Progenitor cell of endocrine pancreas (in vitro differentiated cells): ENCODE results near the gene SH3GL2. TPM values are rescaled to one million over a fixed set of nuclear protein-coding genes. Genes with fewer than 3 reads are reported as not detected.

ENCODE experiments used
- DNase-seq: peaks from one replicate; pipeline ENCODE4 v3.0.0; 2021; ENCODE audit warnings: low spot score; ENCODE audit not compliant: unreplicated experiment
- H3K27ac Mint-ChIP-seq: 2 replicates; pipeline ENCODE4 v1.8.0; 2021; ENCODE audit warnings: mild to moderate bottlenecking, moderate library complexity, mixed read lengths
- H3K27me3 Mint-ChIP-seq: 2 replicates; pipeline ENCODE4 v1.8.0; 2021; ENCODE audit warnings: mixed read lengths
- H3K36me3 Mint-ChIP-seq: 2 replicates; pipeline ENCODE4 v1.8.0; 2022; ENCODE audit warnings: mixed read lengths; ENCODE audit not compliant: insufficient read depth
- H3K4me1 Mint-ChIP-seq: 2 replicates; pipeline ENCODE4 v1.8.0; 2021; ENCODE audit warnings: low read depth, mixed read lengths
- H3K4me3 Mint-ChIP-seq: 2 replicates; pipeline ENCODE4 v1.8.0; 2021; ENCODE audit warnings: low read depth, mild to moderate bottlenecking, moderate library complexity, mixed read lengths
- H3K9me3 Mint-ChIP-seq: 2 replicates; pipeline ENCODE4 v1.8.0; 2021; ENCODE audit warnings: low read depth, mixed read lengths
- CTCF ChIP-seq: fragments of 200-600 bp; sonication (generic); IDR thresholded peaks from one replicate; pipeline ENCODE4 v1.5.0; 2021; ENCODE audit warnings: antibody characterized with exemption, mild to moderate bottlenecking; ENCODE audit not compliant: unreplicated experiment
- total RNA-seq: library from RNA; stranded (reverse); gene quantifications from 2 replicates; pipeline ENCODE4 v1.2.1, GENCODE V29; 2021

SH3GL2 gene
- total RNA-seq, 1 donor from 2014 or later, result 3.3 TPM

DNA sequence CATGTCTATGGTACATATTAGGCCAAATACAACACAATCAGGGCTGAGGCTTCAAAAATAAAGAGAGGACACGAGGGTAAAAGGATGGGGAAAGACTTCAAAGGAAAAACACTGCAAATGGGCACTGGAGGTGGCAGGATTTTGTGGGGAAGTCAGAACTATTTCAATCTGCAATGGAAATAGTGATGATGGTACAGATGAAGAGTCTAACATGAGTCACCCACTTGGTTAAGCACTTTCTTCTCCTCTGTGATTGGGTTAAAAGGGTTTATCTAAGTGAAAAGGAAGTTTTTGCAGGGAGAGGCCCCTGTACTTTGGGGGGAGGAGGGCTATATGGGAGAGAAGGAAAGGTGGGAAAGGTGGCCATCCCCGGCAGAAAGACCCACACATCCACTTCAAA, 4.5 kb upstream of the SH3GL2 start:
- Mint-ChIP-seq H3K27ac (no peak overlapping the region), H3K36me3 (no peaks in the 10 kb centered on the region), H3K4me3 (no peak overlapping the region), H3K4me1 (no peaks in the 10 kb centered on the region), H3K9me3 (no peaks in the 10 kb centered on the region), H3K27me3 (peaks cover 56% of the 10 kb centered on the region)
- TF ChIP-seq CTCF, result no peak
- DNase-seq, result no peak

- Mint-ChIP-seq H3K36me3 (no peaks in the 10 kb centered on the region), H3K27me3 (peaks cover 73% of the 10 kb centered on the region), H3K27ac (no peak overlapping the region), H3K4me1 (no peaks in the 10 kb centered on the region), H3K9me3 (no peaks in the 10 kb centered on the region), H3K4me3 (peak overlapping the region; percentile 54)
- no peak for DNase-seq
- no peak for TF ChIP-seq CTCF
Observed at GRCh38 chr9:17578577-17578910, 322 bp upstream of the SH3GL2 start.

- H3K27me3 Mint-ChIP-seq, result peaks cover 57% of the 10 kb centered on the region
- no peaks in the 10 kb centered on the region for H3K36me3 Mint-ChIP-seq
- no peak for TF ChIP-seq CTCF
- H3K4me3 Mint-ChIP-seq, result peak overlapping the region; percentile 43
- no peaks in the 10 kb centered on the region for H3K9me3 Mint-ChIP-seq
- DNase-seq, result no peak
- no peaks in the 10 kb centered on the region for H3K4me1 Mint-ChIP-seq
- H3K27ac Mint-ChIP-seq, result no peak overlapping the region
Observed at GRCh38 chr9:17580119-17580518, 1.3 kb downstream of the SH3GL2 start.

- Mint-ChIP-seq H3K4me3 (no peak overlapping the region), H3K9me3 (no peaks in the 10 kb centered on the region), H3K4me1 (no peaks in the 10 kb centered on the region), H3K27ac (no peak overlapping the region), H3K27me3 (peaks cover 10% of the 10 kb centered on the region), H3K36me3 (no peaks in the 10 kb centered on the region)
- no peak for TF ChIP-seq CTCF
- no peak for DNase-seq
Observed at GRCh38 chr9:17587113-17587512, 8.2 kb downstream of the SH3GL2 start.

DNA sequence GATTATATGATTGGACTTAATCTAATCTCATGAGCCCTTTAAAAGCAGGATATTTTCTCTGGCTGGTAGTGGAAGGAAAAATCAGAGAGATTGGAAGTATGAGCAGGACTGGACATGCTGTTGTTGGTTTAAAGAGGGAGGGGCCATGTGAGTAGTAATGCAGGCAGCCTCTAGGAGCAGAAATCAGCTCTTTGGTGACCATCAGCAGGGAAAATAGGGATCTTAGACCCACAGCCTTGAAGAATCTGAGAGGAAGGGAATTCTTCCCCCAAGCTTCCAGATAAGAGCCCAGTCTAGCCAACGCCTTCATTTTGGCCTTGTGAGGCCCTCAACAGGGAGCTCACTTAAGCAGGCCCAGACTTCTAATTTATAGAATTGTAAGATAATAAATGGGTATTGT, 9.5 kb downstream of the SH3GL2 start:
- DNase-seq, result no peak
- TF ChIP-seq CTCF, result no peak
- H3K36me3 Mint-ChIP-seq, result no peaks in the 10 kb centered on the region
- H3K27me3 Mint-ChIP-seq, result peaks cover 9% of the 10 kb centered on the region
- no peaks in the 10 kb centered on the region for H3K4me1 Mint-ChIP-seq
- no peak overlapping the region for H3K4me3 Mint-ChIP-seq
- no peaks in the 10 kb centered on the region for H3K9me3 Mint-ChIP-seq
- no peak overlapping the region for H3K27ac Mint-ChIP-seq
